Central memory CD8-positive, alpha-beta T cell (primary cell): ENCODE results near the gene CIRBP.

ENCODE experiments used
- ATAC-seq: fragments of 150-1000 bp; cut with Tn5 transposase; replicated peaks from 2 replicates; pipeline ENCODE4 v1.10.0; 2022; ENCODE audit warnings: mild to moderate bottlenecking, moderate FRiP score, moderate number of reproducible peaks; ENCODE audit not compliant: poor library complexity, severe bottlenecking; ENCODE audit errors: extremely low read depth
- DNase-seq, 2 donors: peaks; one replicate each; pipeline ENCODE4 v3.0.0; 2021; ENCODE audit warnings: low spot score in 2 of 2
- H3K27ac Mint-ChIP-seq: one replicate; pipeline ENCODE4 v1.8.0; 2022; ENCODE audit warnings: low read depth, mild to moderate bottlenecking, moderate library complexity, mixed read lengths
- H3K27me3 Mint-ChIP-seq: one replicate; pipeline ENCODE4 v1.8.0; 2022; ENCODE audit warnings: mixed read lengths
- H3K36me3 Mint-ChIP-seq: one replicate; pipeline ENCODE4 v1.8.0; 2022; ENCODE audit warnings: mild to moderate bottlenecking, moderate library complexity, mixed read lengths; ENCODE audit not compliant: insufficient read depth
- H3K4me1 Mint-ChIP-seq: one replicate; pipeline ENCODE4 v1.8.0; 2022; ENCODE audit warnings: mixed read lengths
- H3K4me3 Mint-ChIP-seq: one replicate; pipeline ENCODE4 v1.8.0; 2022; ENCODE audit warnings: mild to moderate bottlenecking, moderate library complexity, mixed read lengths
- H3K9me3 Mint-ChIP-seq: one replicate; pipeline ENCODE4 v1.8.0; 2022; ENCODE audit warnings: mixed read lengths

Gene CIRBP

DNA sequence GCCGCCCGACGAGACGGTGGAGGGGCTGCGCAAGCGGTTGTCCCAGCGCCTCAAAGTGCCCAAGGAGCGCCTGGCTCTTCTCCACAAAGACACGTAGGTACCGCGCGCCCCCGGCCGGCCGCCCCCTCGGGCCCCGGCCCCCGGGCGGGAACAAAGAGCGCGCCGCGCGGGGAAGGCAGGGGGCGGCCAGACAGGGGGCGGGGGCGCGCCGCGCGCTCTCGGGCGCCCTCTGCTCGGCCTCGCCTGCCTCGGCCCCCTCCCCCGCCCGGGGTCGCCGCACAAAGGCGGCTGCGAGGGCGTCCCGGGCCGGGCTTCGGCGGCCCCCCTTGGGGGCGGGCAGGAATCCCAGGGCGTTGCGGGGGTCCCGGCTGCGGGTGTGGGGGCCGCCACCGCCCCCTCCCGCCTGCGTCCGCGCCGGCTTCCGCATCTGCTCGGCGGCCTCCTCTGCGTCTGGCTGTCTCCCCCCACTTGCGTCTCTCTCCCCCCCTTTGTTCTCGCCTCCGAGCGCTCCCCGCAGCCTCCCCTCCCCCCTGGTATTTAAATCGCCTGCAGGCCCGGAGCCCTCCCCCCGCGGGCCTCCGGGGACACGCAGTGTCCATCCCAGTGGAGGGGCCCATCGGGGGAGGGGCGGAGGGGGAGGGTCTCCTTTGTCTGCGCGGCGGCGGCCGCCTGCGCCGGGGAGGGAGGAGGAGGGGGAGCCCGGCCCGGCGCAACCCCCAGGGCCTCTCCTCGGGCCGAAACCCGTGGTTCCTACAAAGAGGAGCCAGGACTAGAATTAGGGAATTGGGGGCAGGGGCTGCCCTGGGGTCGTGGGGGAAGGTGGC is 18.5 kb upstream of the CIRBP start:
- ATAC-seq (peak; percentile 6), DNase-seq (peak in 1 of 2 donors; percentile 60)
- Mint-ChIP-seq H3K4me3 (peak overlapping the region; percentile 94), H3K36me3 (peaks cover 59% of the 10 kb centered on the region), H3K9me3 (no peaks in the 10 kb centered on the region), H3K27me3 (no peaks in the 10 kb centered on the region), H3K27ac (peak overlapping the region; percentile 93), H3K4me1 (peaks cover 13% of the 10 kb centered on the region)

DNA sequence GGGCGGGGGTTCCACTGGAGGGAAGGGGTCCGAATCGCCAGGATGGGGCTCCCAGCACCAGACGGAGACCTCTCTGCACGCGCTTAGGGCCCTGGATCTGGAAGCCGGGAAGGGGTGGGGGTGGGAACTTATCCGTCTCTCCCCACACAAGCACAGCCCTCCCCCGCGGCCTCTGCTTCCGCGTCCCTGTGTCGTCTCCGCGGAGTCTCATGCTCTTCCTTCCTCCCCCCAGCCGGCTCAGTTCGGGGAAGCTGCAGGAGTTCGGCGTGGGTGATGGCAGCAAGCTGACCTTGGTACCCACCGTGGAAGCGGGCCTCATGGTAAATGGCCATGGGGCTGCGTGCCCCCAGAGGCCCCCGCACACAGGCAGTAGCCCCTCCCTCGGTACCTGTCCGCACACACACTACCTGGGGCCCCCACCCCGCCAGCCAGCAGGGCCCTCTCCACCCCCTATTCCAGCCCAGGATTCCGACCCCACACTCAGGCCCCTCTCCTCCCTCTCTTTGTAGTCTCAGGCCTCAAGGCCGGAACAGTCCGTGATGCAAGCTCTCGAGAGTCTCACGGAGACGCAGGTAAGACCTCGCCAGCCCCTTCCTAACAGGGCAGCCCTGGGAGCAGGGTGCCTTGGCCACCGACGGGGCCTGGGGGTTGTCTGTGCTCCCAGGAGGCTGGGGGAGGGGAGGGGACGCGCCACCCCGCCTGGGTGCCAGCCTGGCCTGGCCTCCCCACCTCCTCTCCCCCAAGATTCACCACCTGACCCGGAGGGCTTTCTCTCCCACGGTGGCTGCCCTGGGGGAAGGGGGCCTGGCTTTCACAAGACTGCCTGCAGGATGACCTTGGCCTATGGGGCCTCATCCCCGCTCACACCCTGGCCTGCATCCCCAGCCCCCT is 17.6 kb upstream of the CIRBP start:
- peak in 1 of 2 donors; percentile 58 for DNase-seq
- H3K27ac Mint-ChIP-seq: peak overlapping the region; percentile 93
- peak overlapping the region; percentile 94 for H3K4me3 Mint-ChIP-seq
- H3K36me3 Mint-ChIP-seq: peaks cover 68% of the 10 kb centered on the region
- no peaks in the 10 kb centered on the region for H3K27me3 Mint-ChIP-seq
- H3K4me1 Mint-ChIP-seq: peaks cover 13% of the 10 kb centered on the region
- ATAC-seq: peak; percentile 4
- no peaks in the 10 kb centered on the region for H3K9me3 Mint-ChIP-seq

DNA sequence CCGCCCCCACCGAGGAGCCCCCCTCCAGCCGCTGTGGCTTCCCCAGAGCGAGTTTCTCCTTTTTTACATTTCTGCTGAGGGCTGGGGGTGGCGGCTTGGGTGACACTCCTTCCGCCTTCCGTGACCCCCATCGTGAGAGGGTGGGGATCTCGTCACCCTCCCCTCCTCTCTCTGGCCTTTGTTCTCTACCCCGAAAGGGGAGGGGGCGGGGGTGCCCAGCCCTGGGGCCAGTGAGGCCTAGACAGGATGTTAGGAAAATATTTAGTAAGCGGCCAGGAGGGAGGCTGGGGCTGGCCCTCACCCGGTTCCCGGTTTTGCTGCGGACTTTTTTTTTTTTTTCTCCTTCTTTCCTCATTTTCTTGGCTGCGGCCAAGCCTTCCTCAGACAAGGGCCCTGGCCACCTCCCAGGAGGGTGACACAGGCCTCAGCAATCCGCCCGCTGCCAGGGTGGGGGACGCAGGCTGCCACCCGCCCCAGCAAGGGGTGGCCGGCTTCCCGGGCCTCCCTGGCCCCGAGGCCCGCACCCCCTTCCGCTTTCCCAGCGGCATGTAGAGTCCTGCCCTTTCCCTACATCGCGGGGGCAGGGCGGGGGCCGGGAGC is 16.8 kb upstream of the CIRBP start:
- Mint-ChIP-seq H3K27ac (peak overlapping the region; percentile 93), H3K27me3 (no peaks in the 10 kb centered on the region), H3K4me1 (peaks cover 15% of the 10 kb centered on the region), H3K4me3 (peak overlapping the region; percentile 94), H3K36me3 (peaks cover 67% of the 10 kb centered on the region), H3K9me3 (no peaks in the 10 kb centered on the region)
- peak; percentile 6 for ATAC-seq
- peak; percentile 53 to 69 for DNase-seq

DNA sequence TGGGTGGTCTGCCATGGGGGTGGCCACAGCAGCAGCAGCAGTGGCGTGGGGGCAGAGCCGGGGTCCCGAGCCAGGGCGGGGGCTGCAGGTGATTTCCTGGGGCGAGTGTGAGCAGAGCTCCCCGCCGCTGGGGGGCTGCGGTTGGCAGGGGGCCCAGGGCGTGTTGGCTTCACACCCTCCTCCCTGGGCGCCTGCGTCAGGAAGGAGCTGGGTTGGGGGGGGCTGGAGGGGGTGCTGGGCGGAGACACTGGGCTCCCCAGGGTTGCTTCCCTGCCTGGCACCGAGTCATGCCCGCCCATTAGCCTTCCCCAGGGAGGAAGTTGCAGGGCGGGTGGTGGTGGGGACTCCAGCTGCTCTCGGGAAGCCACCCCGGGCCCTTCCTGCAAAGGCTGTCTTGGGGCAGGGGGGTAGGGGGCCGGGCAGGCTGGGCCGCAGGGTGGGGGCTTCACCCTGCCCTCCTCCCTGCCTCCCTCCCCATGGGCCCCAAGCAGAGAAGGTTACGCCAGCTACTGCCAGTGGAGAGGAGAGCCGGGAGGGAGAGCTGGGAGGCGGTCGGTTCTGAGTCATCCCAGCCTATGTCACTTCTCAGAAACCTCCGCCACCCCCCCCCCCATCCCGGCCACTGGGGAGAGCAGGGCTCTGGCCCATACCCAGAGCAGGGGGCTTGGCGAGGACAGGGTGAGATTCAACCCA is 16.2 kb upstream of the CIRBP start:
- Mint-ChIP-seq H3K36me3 (peaks cover 73% of the 10 kb centered on the region), H3K27me3 (no peaks in the 10 kb centered on the region), H3K27ac (peak overlapping the region; percentile 93), H3K4me3 (peak overlapping the region; percentile 94), H3K4me1 (peaks cover 21% of the 10 kb centered on the region), H3K9me3 (no peaks in the 10 kb centered on the region)
- DNase-seq (peak; percentile 57 to 80), ATAC-seq (peak; percentile 31)

DNA sequence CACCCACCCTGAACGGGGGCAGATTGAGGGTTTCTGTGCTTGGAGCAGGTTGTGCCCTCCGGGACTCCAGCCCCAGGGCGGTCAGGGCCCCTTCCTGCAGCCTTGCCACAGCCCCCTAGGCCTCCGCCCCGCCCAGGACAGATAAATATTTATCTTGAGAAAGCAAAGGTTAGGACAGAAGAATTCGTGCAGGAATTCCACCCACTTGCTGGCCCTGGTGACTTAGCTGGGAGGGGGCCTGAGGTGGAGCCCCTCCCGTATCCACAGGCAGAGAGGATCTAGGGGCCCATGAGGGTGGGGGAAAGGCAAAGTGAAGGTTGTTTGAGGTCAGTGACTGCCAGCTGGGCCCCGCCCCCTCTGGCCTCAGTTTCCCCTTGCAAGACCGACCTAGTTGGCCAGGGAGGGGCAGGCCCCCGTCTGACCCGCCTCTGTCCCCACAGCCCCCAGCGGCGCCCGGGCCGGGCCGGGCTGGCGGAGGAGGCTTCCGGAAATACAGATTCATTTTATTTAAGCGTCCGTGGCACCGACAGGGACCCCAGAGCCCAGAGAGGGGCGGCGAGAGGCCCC is 15.5 kb upstream of the CIRBP start:
- DNase-seq (no peak), ATAC-seq (no peak)
- peak overlapping the region; percentile 93 for H3K27ac Mint-ChIP-seq
- peak overlapping the region; percentile 94 for H3K4me3 Mint-ChIP-seq
- peaks cover 25% of the 10 kb centered on the region for H3K4me1 Mint-ChIP-seq
- peaks cover 77% of the 10 kb centered on the region for H3K36me3 Mint-ChIP-seq
- H3K27me3 Mint-ChIP-seq: no peaks in the 10 kb centered on the region
- H3K9me3 Mint-ChIP-seq: no peaks in the 10 kb centered on the region

DNA sequence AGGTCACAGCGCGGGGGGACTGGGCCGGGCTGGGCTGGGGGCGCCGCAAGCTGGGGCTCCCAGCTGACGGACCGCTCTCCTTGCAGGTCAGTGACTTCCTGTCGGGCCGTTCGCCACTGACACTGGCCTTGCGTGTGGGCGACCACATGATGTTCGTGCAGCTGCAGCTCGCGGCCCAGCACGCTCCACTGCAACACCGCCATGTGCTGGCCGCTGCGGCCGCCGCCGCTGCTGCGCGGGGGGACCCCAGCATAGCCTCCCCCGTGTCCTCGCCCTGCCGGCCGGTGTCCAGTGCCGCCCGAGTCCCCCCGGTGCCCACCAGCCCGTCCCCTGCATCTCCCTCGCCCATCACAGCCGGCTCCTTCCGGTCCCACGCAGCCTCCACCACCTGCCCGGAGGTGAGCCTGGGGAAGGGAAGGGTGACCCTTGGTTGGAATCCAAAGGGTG is 15.0 kb upstream of the CIRBP start:
- peak overlapping the region; percentile 50 for H3K4me3 Mint-ChIP-seq
- peaks cover 29% of the 10 kb centered on the region for H3K4me1 Mint-ChIP-seq
- no peaks in the 10 kb centered on the region for H3K27me3 Mint-ChIP-seq
- no peak for DNase-seq
- no peaks in the 10 kb centered on the region for H3K9me3 Mint-ChIP-seq
- no peak for ATAC-seq
- H3K36me3 Mint-ChIP-seq: peaks cover 79% of the 10 kb centered on the region
- H3K27ac Mint-ChIP-seq: no peak overlapping the region

DNA sequence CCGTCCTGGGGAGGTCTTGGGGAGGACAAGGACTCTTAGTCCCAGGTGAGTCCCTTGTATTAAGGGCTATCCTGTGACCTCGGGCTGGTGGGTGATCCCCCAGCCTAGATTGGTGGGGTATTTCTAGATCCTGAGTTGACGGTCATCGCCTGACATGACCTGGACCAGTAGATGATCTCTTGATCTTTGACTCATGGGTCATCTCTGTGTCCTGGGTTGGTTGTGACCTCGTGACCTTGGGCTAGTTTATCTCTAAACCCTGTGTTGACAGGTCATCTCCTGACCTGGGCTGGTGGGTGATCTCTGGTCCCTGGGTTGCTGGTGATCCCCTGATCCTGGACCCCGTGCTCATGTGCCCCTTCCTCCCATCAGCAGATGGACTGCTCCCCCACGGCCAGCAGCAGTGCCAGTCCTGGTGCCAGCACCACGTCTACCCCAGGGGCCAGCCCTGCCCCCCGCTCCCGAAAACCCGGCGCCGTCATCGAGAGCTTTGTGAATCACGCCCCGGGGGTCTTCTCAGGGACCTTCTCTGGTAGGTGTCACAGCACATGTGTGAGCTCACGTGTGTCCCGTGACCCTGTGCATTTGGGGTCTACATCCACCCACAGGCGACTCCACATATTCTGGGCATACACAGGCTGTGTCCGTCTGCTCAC is 14.5 kb upstream of the CIRBP start:
- peak overlapping the region; percentile 50 for H3K4me3 Mint-ChIP-seq
- peaks cover 83% of the 10 kb centered on the region for H3K36me3 Mint-ChIP-seq
- ATAC-seq (no peak), DNase-seq (no peak)
- H3K27me3 Mint-ChIP-seq: no peaks in the 10 kb centered on the region
- peaks cover 35% of the 10 kb centered on the region for H3K4me1 Mint-ChIP-seq
- no peaks in the 10 kb centered on the region for H3K9me3 Mint-ChIP-seq
- peak overlapping the region; percentile 44 for H3K27ac Mint-ChIP-seq

DNA sequence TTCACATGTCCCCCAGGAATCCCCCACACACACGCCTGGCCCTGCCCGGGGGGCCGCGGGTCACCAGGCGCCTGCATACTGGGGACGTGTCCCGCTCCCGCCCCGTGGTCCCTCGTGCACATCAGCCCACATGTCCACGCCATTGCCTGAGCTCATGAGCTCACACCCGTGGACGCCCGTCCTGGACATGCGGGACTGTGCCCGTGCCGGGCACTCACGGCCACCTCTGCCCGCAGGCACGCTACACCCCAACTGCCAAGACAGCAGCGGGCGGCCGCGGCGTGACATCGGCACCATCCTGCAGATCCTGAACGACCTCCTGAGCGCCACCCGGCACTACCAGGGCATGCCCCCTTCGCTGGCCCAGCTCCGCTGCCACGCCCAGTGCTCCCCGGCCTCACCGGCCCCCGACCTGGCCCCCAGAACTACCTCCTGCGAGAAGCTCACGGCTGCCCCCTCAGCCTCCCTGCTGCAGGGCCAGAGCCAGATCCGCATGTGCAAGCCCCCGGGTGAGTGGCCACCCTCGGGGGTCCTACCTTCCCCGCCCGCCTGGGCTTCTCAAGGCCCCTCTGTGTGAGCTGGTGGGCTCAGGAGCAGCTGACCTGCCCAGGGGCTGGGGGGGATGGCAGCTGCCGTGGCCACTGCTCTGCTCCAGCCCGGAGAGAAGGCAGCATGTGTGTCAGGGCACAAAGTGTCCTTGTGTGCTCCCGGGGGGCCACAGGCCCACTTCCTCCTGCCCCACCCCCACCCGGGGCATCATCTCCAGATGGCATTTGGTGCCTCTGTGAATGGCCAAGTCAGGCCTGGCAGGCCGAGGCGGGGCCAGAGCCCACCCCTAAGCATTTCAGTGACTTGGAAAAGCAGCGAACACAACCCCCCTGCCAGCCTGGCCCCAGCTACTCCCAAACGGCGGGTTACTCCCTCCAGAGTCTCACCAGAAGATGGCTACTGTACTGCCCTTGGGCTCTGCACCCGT is 13.7 kb upstream of the CIRBP start:
- Mint-ChIP-seq H3K27me3 (no peaks in the 10 kb centered on the region), H3K36me3 (peaks cover 85% of the 10 kb centered on the region), H3K9me3 (no peaks in the 10 kb centered on the region), H3K4me1 (peaks cover 39% of the 10 kb centered on the region), H3K27ac (peak overlapping the region; percentile 44), H3K4me3 (peak overlapping the region; percentile 50)
- ATAC-seq (no peak), DNase-seq (no peak)

DNA sequence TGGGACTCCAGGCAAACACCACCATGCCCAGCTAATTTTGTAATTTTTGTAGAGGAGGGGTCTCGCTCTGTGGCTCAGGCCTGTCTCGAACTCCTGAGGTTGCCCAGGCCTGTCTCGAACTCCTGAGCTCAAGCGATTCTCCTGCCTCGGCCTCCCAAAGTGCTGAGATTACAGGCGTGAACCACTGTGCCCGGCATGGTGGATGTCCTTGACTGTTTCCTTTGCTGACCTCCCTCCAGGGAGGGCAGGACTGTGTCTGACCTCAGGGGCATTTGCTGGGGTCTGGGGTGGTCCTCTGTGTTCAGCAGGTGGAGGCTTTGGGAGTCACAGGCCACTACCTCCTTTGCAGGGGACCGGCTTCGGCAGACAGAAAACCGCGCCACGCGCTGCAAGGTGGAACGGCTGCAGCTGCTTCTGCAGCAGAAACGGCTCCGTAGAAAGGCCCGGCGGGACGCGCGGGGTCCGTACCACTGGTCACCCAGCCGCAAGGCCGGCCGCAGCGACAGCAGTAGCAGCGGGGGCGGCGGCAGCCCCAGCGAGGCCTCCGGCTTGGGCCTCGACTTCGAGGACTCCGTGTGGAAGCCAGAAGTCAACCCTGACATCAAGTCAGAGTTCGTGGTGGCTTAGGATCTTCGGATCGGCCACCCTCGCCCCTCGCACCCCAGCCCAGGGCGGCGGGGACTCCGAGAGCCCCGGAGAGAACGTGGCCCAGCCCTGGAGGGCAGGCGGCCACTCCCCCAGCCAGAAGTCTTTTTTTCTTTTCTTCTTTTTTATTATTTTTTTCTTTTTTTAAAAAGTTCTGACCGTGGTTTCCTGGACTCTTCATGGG is 12.3 kb upstream of the CIRBP start:
- peaks cover 85% of the 10 kb centered on the region for H3K36me3 Mint-ChIP-seq
- H3K27me3 Mint-ChIP-seq: no peaks in the 10 kb centered on the region
- H3K4me3 Mint-ChIP-seq: peak overlapping the region; percentile 95
- H3K4me1 Mint-ChIP-seq: peaks cover 41% of the 10 kb centered on the region
- peak overlapping the region; percentile 100 for H3K27ac Mint-ChIP-seq
- ATAC-seq (no peak), DNase-seq (no peak)
- H3K9me3 Mint-ChIP-seq: no peaks in the 10 kb centered on the region

DNA sequence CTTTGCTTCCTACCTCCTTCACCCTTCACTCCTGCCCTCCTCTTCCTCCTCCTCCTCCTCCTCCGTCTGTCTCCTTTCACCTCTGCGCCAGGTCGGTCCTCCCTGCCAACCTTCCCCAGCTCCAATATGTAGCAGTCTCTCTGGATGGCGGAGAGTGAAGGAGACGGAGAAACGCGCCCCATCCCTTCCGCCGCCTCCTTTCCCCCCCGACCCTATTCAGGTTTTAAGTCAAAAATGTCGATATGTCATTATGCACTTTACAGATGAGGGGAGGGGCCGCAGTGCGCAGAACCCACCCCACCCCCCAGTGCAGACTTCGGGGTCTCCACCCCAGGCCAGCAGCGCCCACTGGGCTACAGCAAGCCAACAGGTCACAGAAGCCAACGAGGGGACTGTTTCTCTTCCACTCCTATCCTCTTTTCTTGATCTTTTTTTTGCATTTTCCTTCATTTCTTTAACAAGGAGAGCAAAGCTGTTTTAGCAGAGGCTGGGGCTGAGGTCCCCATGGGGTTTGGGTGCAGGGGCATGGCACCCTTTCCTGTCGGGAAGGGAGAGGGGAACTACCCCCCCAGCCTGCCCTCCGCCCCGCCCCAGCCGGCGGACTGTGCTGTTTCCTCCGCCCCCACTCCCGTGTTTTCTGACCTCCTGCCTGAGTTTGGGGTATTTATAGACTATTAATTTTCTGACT is 11.5 kb upstream of the CIRBP start:
- H3K4me3 Mint-ChIP-seq: peak overlapping the region; percentile 95
- peak overlapping the region; percentile 100 for H3K27ac Mint-ChIP-seq
- H3K4me1 Mint-ChIP-seq: peaks cover 45% of the 10 kb centered on the region
- DNase-seq: no peak
- H3K9me3 Mint-ChIP-seq: no peaks in the 10 kb centered on the region
- ATAC-seq: no peak
- peaks cover 77% of the 10 kb centered on the region for H3K36me3 Mint-ChIP-seq
- H3K27me3 Mint-ChIP-seq: no peaks in the 10 kb centered on the region
